BLaER1 treated with 17β-estradiol and CSF1 and Interleukin-3, amounts not matched to agents 10 nM and 100 nM (cell line): ENCODE data around the gene FAM43B.
A peak's percentile ranks its signal among the peaks of the same experiment; 100 is the strongest.

Source experiments
- H3K27ac ChIP-seq, 11 experiments: shearing (Covaris generic); formaldehyde crosslinking; 2 replicates each; pipeline ENCODE4 v1.8.1; 2022
- H3K27me3 ChIP-seq, 11 experiments: shearing (Covaris generic); formaldehyde crosslinking; 2 replicates each; pipeline ENCODE4 v1.8.1; 2022
- H3K36me3 ChIP-seq, 11 experiments: shearing (Covaris generic); formaldehyde crosslinking; 2 replicates each; pipeline ENCODE4 v1.8.1; 2022
- H3K4me1 ChIP-seq, 10 experiments: shearing (Covaris generic); formaldehyde crosslinking; 2 replicates each; pipeline ENCODE4 v1.8.1; 2022
- H3K4me2 ChIP-seq, 11 experiments: shearing (Covaris generic); formaldehyde crosslinking; 2 replicates each; pipeline ENCODE4 v1.8.1; 2022
- H3K4me3 ChIP-seq, 10 experiments: shearing (Covaris generic); formaldehyde crosslinking; 2 replicates each; pipeline ENCODE4 v1.8.1; 2022
- H3K9ac ChIP-seq, 11 experiments: shearing (Covaris generic); formaldehyde crosslinking; 2 replicates each; pipeline ENCODE4 v1.8.1; 2022
- H3K9me3 ChIP-seq, 11 experiments: shearing (Covaris generic); formaldehyde crosslinking; replicated peaks in 1 of 11; 2 replicates each; pipeline ENCODE4 v1.8.1; 2022
- H4K20me1 ChIP-seq, 11 experiments: shearing (Covaris generic); formaldehyde crosslinking; 2 replicates each; pipeline ENCODE4 v1.8.1; 2022
- Cebpa-rat ChIP-seq, 11 experiments: shearing (Covaris generic); IDR thresholded peaks; 2 replicates each; pipeline ENCODE4 v1.8.1; 2022

Gene FAM43B

GRCh38 chr1:20521960-20522861 lies 30.2 kb upstream of the FAM43B start:
- H3K27me3 ChIP-seq, result no peaks in the 10 kb centered on the region
- peak overlapping the region in 1 of 11 experiments; percentile 31; a peak in 1 of 22 replicates for H3K4me2 ChIP-seq
- H3K4me3 ChIP-seq, result no peak overlapping the region
- H4K20me1 ChIP-seq, result no peaks in the 10 kb centered on the region
- no peak overlapping the region for H3K27ac ChIP-seq
- H3K4me1 ChIP-seq, result no peaks in the 10 kb centered on the region
- no peak for TF ChIP-seq Cebpa-rat (IDR thresholded peaks at IDR 0.05)
- H3K36me3 ChIP-seq, result no peaks in the 10 kb centered on the region
- no peaks in the 10 kb centered on the region for H3K9me3 ChIP-seq
- no peak overlapping the region for H3K9ac ChIP-seq

- Histone ChIP-seq H3K9ac (no peak overlapping the region), H3K4me3 (no peak overlapping the region), H3K4me2 (no peak overlapping the region), H3K36me3 (no peaks in the 10 kb centered on the region), H3K9me3 (no peaks in the 10 kb centered on the region), H3K27me3 (no peaks in the 10 kb centered on the region), H3K27ac (no peak overlapping the region), H3K4me1 (no peaks in the 10 kb centered on the region), H4K20me1 (no peaks in the 10 kb centered on the region)
- no peak for TF ChIP-seq Cebpa-rat (IDR thresholded peaks at IDR 0.05)
These were observed 26.1 kb upstream of the FAM43B start for GRCh38 chr1:20526267-20526666.

- Histone ChIP-seq H3K27ac (no peak overlapping the region), H3K4me1 (no peaks in the 10 kb centered on the region), H3K4me2 (no peak overlapping the region), H3K27me3 (no peaks in the 10 kb centered on the region), H3K9ac (no peak overlapping the region), H4K20me1 (no peaks in the 10 kb centered on the region), H3K4me3 (no peak overlapping the region), H3K36me3 (no peaks in the 10 kb centered on the region), H3K9me3 (no peaks in the 10 kb centered on the region)
- TF ChIP-seq Cebpa-rat (IDR thresholded peaks at IDR 0.05), result no peak
These were observed 24.2 kb upstream of the FAM43B start for GRCh38 chr1:20528221-20528620.

GRCh38 chr1:20530306-20530705 lies 22.1 kb upstream of the FAM43B start:
- H3K27ac ChIP-seq, result no peak overlapping the region
- H3K9me3 ChIP-seq, result no peaks in the 10 kb centered on the region
- H3K27me3 ChIP-seq, result no peaks in the 10 kb centered on the region
- H3K4me3 ChIP-seq, result no peak overlapping the region
- no peak overlapping the region for H3K4me2 ChIP-seq
- no peaks in the 10 kb centered on the region for H3K4me1 ChIP-seq
- TF ChIP-seq Cebpa-rat (IDR thresholded peaks at IDR 0.05), result no peak
- H3K9ac ChIP-seq, result no peak overlapping the region
- H3K36me3 ChIP-seq, result no peaks in the 10 kb centered on the region
- H4K20me1 ChIP-seq, result no peaks in the 10 kb centered on the region

GRCh38 chr1:20530901-20531300 lies 21.5 kb upstream of the FAM43B start:
- H4K20me1 ChIP-seq, result no peaks in the 10 kb centered on the region
- no peak for TF ChIP-seq Cebpa-rat (IDR thresholded peaks at IDR 0.05)
- no peak overlapping the region for H3K9ac ChIP-seq
- H3K4me3 ChIP-seq, result no peak overlapping the region
- H3K9me3 ChIP-seq, result no peaks in the 10 kb centered on the region
- no peaks in the 10 kb centered on the region for H3K27me3 ChIP-seq
- H3K27ac ChIP-seq, result no peak overlapping the region
- no peak overlapping the region for H3K4me2 ChIP-seq
- no peaks in the 10 kb centered on the region for H3K36me3 ChIP-seq
- no peaks in the 10 kb centered on the region for H3K4me1 ChIP-seq

- no peaks in the 10 kb centered on the region for H3K36me3 ChIP-seq
These were observed 18.7 kb upstream of the FAM43B start for GRCh38 chr1:20533635-20534034.

GRCh38 chr1:20534659-20535417 lies 17.5 kb upstream of the FAM43B start:
- Histone ChIP-seq H3K9ac (no peak overlapping the region), H3K27me3 (no peaks in the 10 kb centered on the region), H3K9me3 (no peaks in the 10 kb centered on the region), H3K4me3 (no peak overlapping the region), H3K36me3 (no peaks in the 10 kb centered on the region), H3K4me1 (no peaks in the 10 kb centered on the region), H4K20me1 (no peaks in the 10 kb centered on the region), H3K4me2 (no peak overlapping the region), H3K27ac (no peak overlapping the region)
- TF ChIP-seq Cebpa-rat (IDR thresholded peaks at IDR 0.05), result no peak

More at GRCh38 chr1:20533635-20534034, 18.7 kb upstream of the FAM43B start:
- Histone ChIP-seq H3K9ac (no peak overlapping the region), H3K27me3 (no peaks in the 10 kb centered on the region), H3K4me3 (no peak overlapping the region), H3K9me3 (no peaks in the 10 kb centered on the region), H3K4me1 (no peaks in the 10 kb centered on the region), H3K4me2 (no peak overlapping the region), H4K20me1 (no peaks in the 10 kb centered on the region), H3K27ac (no peak overlapping the region)
- no peak for TF ChIP-seq Cebpa-rat (IDR thresholded peaks at IDR 0.05)

GRCh38 chr1:20538227-20538626 lies 14.1 kb upstream of the FAM43B start:
- TF ChIP-seq Cebpa-rat (IDR thresholded peaks at IDR 0.05), result no peak
- Histone ChIP-seq H3K4me3 (no peak overlapping the region), H4K20me1 (no peaks in the 10 kb centered on the region), H3K4me2 (no peak overlapping the region), H3K9ac (no peak overlapping the region), H3K9me3 (no peaks in the 10 kb centered on the region), H3K36me3 (no peaks in the 10 kb centered on the region), H3K27ac (no peak overlapping the region), H3K27me3 (no peaks in the 10 kb centered on the region), H3K4me1 (no peaks in the 10 kb centered on the region)

- H3K4me2 ChIP-seq, result no peak overlapping the region
- H3K27me3 ChIP-seq, result no peaks in the 10 kb centered on the region
These were observed 13.4 kb upstream of the FAM43B start for GRCh38 chr1:20538760-20539551.

More at GRCh38 chr1:20538760-20539551, 13.4 kb upstream of the FAM43B start:
- Histone ChIP-seq H3K9me3 (no peaks in the 10 kb centered on the region), H3K27ac (no peak overlapping the region), H4K20me1 (no peaks in the 10 kb centered on the region), H3K36me3 (no peaks in the 10 kb centered on the region), H3K4me3 (no peak overlapping the region), H3K4me1 (no peaks in the 10 kb centered on the region), H3K9ac (no peak overlapping the region)
- TF ChIP-seq Cebpa-rat (IDR thresholded peaks at IDR 0.05), result no peak
